Fibroblast of pulmonary artery (primary cell): ENCODE measurements around the gene MYH7B.

Source experiments
- DNase-seq: peaks from one replicate; pipeline ENCODE4 v3.0.0-alpha.2; 2010; ENCODE audit warnings: low read depth
- H3K4me3 ChIP-seq: replicated peaks from 2 replicates; pipeline ENCODE4 v1.5.1; 2011; ENCODE audit warnings: low read depth, mild to moderate bottlenecking, control low read depth, low read length, moderate library complexity
- TF ChIP-seq, protein P1 (sequence below): IDR thresholded peaks from 2 replicates; pipeline ENCODE4 v1.5.1; 2011; ENCODE audit warnings: mild to moderate bottlenecking, control low read depth, low read length, inconsistent platforms; ENCODE audit errors: missing control alignments

The MYH7B gene

DNA sequence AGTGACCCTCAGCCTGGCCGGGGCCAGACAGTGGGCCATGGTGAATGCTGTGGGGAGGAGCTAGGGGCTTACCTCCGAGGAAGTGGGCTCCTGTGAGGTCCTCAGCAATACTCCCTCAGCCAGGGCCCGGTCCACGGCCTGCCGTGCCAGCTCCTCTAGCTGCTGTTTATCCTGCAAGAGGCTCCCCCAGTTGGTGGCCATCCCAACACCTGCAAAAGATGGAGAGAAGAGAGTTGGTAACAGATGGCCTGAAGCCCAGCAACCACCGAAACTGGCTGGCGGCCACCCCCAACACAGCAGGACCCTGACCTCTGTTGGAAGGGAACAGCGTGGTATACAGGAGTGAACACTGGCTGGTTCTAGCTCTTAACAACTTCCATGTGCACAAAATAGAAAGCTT is 4.0 kb upstream of the MYH7B start:
- TF ChIP-seq, protein P1, sequence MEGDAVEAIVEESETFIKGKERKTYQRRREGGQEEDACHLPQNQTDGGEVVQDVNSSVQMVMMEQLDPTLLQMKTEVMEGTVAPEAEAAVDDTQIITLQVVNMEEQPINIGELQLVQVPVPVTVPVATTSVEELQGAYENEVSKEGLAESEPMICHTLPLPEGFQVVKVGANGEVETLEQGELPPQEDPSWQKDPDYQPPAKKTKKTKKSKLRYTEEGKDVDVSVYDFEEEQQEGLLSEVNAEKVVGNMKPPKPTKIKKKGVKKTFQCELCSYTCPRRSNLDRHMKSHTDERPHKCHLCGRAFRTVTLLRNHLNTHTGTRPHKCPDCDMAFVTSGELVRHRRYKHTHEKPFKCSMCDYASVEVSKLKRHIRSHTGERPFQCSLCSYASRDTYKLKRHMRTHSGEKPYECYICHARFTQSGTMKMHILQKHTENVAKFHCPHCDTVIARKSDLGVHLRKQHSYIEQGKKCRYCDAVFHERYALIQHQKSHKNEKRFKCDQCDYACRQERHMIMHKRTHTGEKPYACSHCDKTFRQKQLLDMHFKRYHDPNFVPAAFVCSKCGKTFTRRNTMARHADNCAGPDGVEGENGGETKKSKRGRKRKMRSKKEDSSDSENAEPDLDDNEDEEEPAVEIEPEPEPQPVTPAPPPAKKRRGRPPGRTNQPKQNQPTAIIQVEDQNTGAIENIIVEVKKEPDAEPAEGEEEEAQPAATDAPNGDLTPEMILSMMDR, result no peak
- no peak for DNase-seq
- H3K4me3 ChIP-seq, result no peak overlapping the region

DNA sequence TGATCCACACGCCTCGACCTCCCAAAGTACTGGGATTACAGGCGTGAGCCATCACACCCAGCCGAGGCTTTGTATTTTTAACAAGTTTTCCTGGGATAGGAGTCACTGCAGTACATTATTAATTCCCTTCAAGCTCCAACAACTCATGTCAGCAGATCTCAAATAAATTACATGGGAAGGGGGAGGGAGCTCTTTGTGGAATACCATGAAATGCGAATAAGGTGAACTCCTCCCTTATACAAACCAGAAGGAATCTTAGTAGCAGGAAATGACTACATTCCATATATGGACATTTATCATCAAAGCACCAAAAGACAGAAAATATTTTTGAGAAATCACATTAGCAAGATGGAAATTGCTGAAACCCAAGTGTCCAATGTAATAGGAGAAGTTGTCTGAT is 3.0 kb upstream of the MYH7B start:
- H3K4me3 ChIP-seq, result no peak overlapping the region
- TF ChIP-seq, protein P1, result no peak
- peak; percentile 37 for DNase-seq

DNA sequence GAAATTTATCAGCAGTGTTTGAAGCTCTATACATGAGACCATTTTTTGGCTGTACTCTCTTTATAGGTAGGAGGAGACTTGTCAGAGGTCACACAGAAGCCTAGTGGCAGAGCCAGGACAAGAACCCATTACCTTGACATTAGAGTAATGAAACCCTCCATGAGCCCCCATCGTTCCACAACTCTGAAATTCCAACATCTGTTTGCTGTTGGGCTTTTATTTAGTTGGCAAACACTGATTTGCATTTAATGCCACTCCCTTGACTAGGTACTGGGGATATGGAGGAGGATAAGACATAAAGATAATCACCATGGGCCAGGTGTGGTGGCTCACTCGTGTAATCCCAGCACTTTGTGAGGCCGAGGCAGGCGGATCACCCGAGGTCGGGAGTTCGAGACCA is 1.7 kb upstream of the MYH7B start:
- no peak overlapping the region for H3K4me3 ChIP-seq
- TF ChIP-seq, protein P1, result no peak
- no peak for DNase-seq

DNA sequence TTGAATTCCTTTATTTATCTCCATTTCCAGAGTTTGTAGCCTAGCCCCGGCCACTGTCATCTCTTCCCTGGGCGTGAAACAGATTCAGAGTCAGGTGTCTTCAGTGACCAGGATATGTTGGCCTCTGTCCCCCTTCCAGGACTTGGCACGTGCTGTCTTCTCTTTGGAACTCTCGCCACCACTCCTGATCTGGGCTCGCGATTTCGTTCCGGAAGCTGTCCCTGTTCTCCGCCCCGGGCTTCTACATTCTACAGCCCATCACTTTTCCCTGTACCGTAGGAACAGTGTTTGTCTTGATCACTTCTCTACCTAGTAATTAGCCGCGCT is 801 bp upstream of the MYH7B start:
- H3K4me3 ChIP-seq, result peak overlapping the region; percentile 85
- TF ChIP-seq, protein P1, result no peak
- no peak for DNase-seq

DNA sequence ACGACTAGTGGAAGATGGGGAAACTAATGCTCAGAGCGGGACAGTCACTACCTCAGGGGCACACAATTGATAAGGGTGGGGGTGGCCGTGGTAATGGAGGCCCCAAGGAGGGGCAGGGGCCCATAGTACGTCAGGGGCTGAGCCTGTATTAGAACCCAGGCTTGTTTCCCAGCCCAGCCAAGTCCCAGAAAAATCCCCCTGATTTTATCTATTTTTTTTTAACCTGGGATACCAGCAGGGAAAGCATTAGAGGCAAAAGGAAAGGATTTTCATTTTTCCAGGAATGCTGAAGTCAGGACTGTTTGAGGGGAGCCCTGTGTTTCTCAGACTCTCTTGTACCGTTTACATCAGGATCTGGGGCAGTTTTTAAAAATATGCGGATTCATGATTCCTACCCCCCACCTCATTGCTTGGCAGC is 382 bp downstream of the MYH7B start:
- peak overlapping the region; percentile 85 for H3K4me3 ChIP-seq
- TF ChIP-seq, protein P1, result no peak
- no peak for DNase-seq

DNA sequence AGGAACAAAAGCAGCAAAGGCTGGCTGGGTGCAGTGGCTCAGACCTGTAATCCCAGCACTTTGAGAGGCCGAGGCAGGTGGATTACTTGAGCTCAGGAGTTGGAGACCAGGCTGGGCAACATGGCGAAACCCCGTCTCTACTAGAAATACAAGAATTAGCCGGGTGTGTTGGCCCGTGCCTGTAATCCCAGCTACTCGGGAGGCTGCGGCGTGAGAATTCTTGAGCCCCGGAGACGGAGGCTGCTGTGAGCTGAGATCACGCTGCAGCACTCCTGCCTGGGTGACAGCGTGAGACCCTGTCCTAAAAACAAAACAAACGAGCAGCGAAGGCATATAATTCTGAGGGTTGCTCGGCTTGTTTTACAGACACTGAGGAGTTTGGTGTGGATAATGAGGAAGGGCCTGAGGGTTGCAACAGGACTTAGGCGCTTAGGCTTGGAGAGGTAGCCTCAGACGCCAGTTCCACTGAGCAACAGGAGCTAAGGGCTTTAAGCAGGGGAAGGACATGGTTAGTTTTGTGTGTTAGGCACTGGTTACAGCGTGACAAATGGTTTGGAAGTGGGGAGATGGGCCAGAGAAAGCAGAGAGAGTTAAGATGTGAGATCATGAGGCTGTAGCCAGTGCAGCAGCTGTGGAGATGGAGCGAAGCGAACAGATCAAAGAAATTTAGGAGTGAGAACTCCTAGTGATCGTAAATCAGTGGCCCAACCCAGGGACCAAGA is 1.2 kb downstream of the MYH7B start:
- TF ChIP-seq, protein P1, result no peak
- no peak for DNase-seq
- no peak overlapping the region for H3K4me3 ChIP-seq

DNA sequence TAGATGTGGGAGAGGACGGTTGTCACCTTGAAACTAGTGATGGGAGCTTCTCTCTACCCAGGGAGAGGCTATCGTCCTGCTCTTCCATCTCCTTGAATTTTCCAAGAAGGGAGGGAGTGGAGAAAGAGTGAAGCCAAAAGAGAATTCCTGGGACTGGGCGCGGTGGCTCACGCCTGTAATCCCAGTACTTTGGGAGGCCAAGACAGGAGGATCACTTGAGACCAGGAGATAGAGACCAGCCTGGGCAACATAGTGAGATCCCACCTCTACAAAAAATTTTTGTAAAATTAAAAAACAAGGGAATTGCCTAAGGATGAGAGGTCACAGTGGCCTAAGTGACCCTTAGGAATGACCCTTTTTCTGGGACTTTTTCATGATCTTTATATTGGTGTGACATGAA is 8.8 kb downstream of the MYH7B start:
- DNase-seq, result no peak
- H3K4me3 ChIP-seq, result no peak overlapping the region
- TF ChIP-seq, protein P1, result no peak
